Renal cortical epithelial cell (primary cell): Measurements from ENCODE around the gene CCR5AS. TPM values are rescaled to one million over a fixed set of nuclear protein-coding genes. Genes with fewer than 3 reads are reported as not detected.

ENCODE experiments used
- total RNA-seq: library from RNA; depleted of rRNA; stranded (reverse); fragments of >200 nt; gene quantifications from 2 replicates; pipeline ENCODE4 v1.2.3, GENCODE V29; 2014

Gene CCR5AS

Other genes starting within 250 kb of the CCR5AS start
- 0.15 TPM in 1 of 2 replicates, not detected in the other for gene CCR1, start 198.8 kb downstream of the CCR5AS start, total RNA-seq
- not detected in 2 replicates for gene CCR3, start 164.6 kb downstream of the CCR5AS start, total RNA-seq
- gene CCR2, start 53.0 kb downstream of the CCR5AS start, total RNA-seq = not detected in 2 replicates
- not detected in 2 replicates for gene CCR5, start 36.1 kb downstream of the CCR5AS start, total RNA-seq
- gene CCRL2, start 193 bp upstream of the CCR5AS start, total RNA-seq = not detected in 2 replicates
- gene LTF, start 57.8 kb upstream of the CCR5AS start, total RNA-seq = 1.7 and 299 TPM in 2 replicates
- not detected in 2 replicates for gene RTP3, start 90.9 kb upstream of the CCR5AS start, total RNA-seq
- gene LRRC2, start 159.2 kb upstream of the CCR5AS start, total RNA-seq = 0.17 and 0.45 TPM in 2 replicates
- not detected in 2 replicates for gene FAM240A, start 205.5 kb upstream of the CCR5AS start, total RNA-seq